Fibroblast of villous mesenchyme (primary cell): ENCODE data around the gene PSAPL1. TPM values are rescaled to one million over a fixed set of nuclear protein-coding genes. Genes with fewer than 3 reads are reported as not detected.

Experiments
- DNase-seq: peaks from one replicate; pipeline ENCODE4 v3.0.0-alpha.2; 2010; ENCODE audit warnings: low read depth
- H3K4me3 ChIP-seq: 2 replicates; pipeline ENCODE4 v1.5.1; 2011; ENCODE audit warnings: low read depth, mild to moderate bottlenecking, low read length
- CTCF ChIP-seq: IDR thresholded peaks from 2 replicates; pipeline ENCODE4 v1.5.1; 2012; ENCODE audit warnings: low read depth, mild to moderate bottlenecking, low read length; ENCODE audit not compliant: insufficient read depth
- total RNA-seq: library from RNA; depleted of rRNA; stranded (reverse); fragments of >200 nt; gene quantifications from 2 replicates; pipeline ENCODE4 v1.2.3, GENCODE V29; 2012

The PSAPL1 gene
- total RNA-seq, 1 donor = not detected

- no peak for DNase-seq
- TF ChIP-seq CTCF = no peak
- no peak overlapping the region for H3K4me3 ChIP-seq
These were observed 45.0 kb downstream of the PSAPL1 start for GRCh38 chr4:7389719-7390118.

DNA sequence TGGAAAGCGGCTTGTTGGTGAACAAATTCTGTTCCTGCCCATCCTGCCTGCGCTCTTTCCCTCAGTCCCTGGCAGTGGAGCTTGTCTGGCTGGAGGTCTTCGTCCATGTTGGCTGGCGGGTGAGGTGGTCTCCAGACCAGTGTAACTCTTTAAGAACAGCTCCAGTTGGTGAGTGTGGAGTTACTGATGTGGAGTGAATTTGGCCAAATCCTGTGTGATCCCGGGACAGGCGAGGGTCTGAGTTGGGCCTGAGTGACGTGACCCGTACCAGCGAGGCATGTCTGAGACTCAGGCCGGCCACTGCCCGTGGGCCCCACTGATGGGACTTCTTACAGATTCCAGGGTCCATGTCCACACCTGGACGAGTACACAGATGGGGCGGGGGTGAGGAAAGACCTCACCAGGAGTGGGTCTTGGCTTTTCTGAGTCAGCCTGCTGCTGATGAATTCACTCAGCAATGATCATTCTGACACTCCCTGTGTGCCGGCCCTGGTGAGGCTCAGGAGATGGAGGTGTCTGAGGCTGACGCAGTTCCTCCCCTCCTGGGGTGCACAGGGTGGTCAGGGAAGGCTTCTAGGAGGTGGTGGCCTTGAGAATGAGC, 45.5 kb downstream of the PSAPL1 start:
- no peak for DNase-seq
- TF ChIP-seq CTCF = no peak
- H3K4me3 ChIP-seq = no peak overlapping the region

GRCh38 chr4:7388627-7389026, 46.1 kb downstream of the PSAPL1 start:
- no peak overlapping the region for H3K4me3 ChIP-seq
- no peak for TF ChIP-seq CTCF
- DNase-seq = no peak

GRCh38 chr4:7387925-7388324, 46.8 kb downstream of the PSAPL1 start:
- no peak for TF ChIP-seq CTCF
- DNase-seq = no peak
- H3K4me3 ChIP-seq = no peak overlapping the region

- DNase-seq = no peak
- no peak for TF ChIP-seq CTCF
- no peak overlapping the region for H3K4me3 ChIP-seq
These were observed 49.5 kb downstream of the PSAPL1 start for GRCh38 chr4:7384929-7385890.

DNA sequence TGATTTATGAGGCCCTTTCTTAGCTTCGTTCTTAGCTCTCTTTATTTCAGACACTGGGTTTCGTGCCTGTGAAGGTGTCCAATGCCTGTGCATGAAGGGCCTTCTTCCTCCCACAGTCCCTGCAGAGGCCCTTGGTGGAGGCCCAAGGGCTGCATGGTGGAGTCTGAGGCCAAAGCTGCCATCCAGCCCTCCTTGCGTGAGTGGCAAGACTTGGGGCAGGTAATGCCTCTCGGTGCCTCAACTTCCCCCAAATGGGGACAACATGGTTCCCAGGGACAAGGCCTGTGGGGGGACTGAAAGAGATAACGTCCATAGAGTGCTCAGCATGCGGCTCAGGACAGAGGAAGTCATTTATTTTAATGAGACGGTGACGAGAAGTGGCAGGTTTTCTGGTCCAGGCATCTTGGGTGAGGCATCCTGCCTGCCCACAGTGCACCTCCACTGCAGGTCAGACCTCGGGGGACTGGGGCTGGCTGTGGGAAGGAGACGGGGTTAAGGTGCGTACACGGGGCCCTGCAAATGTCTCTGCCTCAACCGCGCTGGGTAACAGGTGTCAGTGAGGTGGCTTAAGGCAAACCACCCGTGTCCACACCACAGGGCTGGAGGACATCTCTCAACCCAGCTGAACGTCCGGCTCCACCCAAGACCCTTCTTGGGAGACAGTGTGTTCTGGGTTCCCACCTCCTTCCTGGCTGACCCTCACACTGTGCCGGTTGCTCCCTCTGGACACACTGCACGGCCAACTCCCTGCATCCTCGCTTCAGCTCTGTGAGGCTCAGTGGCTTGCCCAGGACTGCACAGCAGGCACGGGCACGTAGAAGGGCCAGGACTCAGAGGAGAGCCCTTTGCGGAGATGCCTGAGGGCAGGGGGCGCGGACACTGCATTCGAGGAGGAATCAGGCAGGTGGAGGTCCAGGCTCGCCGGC, 50.5 kb downstream of the PSAPL1 start:
- DNase-seq = no peak
- no peak overlapping the region for H3K4me3 ChIP-seq
- TF ChIP-seq CTCF = no peak
